HG02870 (cell line): Measurements from ENCODE around the gene TMEM145.

Source experiments
- ATAC-seq: cut with Tn5 transposase; IDR thresholded peaks from one replicate; pipeline ENCODE4 v1.9.1; 2021; ENCODE audit warnings: mild to moderate bottlenecking, moderate library complexity; ENCODE audit not compliant: unreplicated experiment

TMEM145 gene

GRCh38 chr19:42357290-42357689, 44.2 kb downstream of the TMEM145 start:
- ATAC-seq: no peak

GRCh38 chr19:42360787-42361544, 47.9 kb downstream of the TMEM145 start:
- ATAC-seq: no peak

- no peak for ATAC-seq
These were observed 48.4 kb downstream of the TMEM145 start for GRCh38 chr19:42361545-42361910.

- ATAC-seq: no peak
These were observed 49.2 kb downstream of the TMEM145 start for GRCh38 chr19:42362342-42362741.

- ATAC-seq: no peak
These were observed 49.9 kb downstream of the TMEM145 start for GRCh38 chr19:42362891-42363440.

GRCh38 chr19:42363614-42364346, 50.7 kb downstream of the TMEM145 start:
- ATAC-seq: no peak

- ATAC-seq: no peak
These were observed 53.6 kb downstream of the TMEM145 start for GRCh38 chr19:42366673-42367072.

GRCh38 chr19:42367929-42368328, 54.8 kb downstream of the TMEM145 start:
- ATAC-seq: no peak

GRCh38 chr19:42368360-42368759, 55.3 kb downstream of the TMEM145 start:
- ATAC-seq: no peak

GRCh38 chr19:42368765-42369164, 55.7 kb downstream of the TMEM145 start:
- no peak for ATAC-seq

- no peak for ATAC-seq
These were observed 56.4 kb downstream of the TMEM145 start for GRCh38 chr19:42369433-42370067.

GRCh38 chr19:42370068-42370520, 57.0 kb downstream of the TMEM145 start:
- ATAC-seq: no peak

GRCh38 chr19:42370626-42371175, 57.6 kb downstream of the TMEM145 start:
- ATAC-seq: no peak
